Uterus (tissue), 4 donors: Measurements from ENCODE around the gene ZNF536. TPM values are rescaled to one million over a fixed set of nuclear protein-coding genes. Genes with fewer than 3 reads are reported as not detected.
"Not testable (repeated sequence)": the region's sequence is repeated elsewhere in the genome, so short reads cannot be mapped to it uniquely, and the experiment has no call there.

Experiments used
- DNase-seq, 2 donors: peaks; one replicate each; pipeline ENCODE4 v3.0.0-alpha.2; 2019 to 2020
- H3K27ac ChIP-seq, 2 donors: fragments of 200-600 bp; sonication (generic); 1 replicate in 1 of 2; 2 replicates in 1 of 2; pipeline ENCODE4 v1.5.1; 2016 to 2018
- H3K27me3 ChIP-seq, 2 donors: fragments of 200-600 bp; sonication (generic); one replicate each; pipeline ENCODE4 v1.5.1; 2018 to 2019; ENCODE audit warnings: control low read depth in 1 of 2
- H3K36me3 ChIP-seq, 2 donors: fragments of 200-600 bp; sonication (generic); one replicate each; pipeline ENCODE4 v1.5.1; 2019; ENCODE audit warnings: control low read depth in 1 of 2
- H3K4me1 ChIP-seq, 2 donors: fragments of 200-600 bp; sonication (generic); one replicate each; pipeline ENCODE4 v1.5.1; 2018 to 2019; ENCODE audit warnings: control low read depth in 1 of 2
- H3K4me3 ChIP-seq, 2 donors: fragments of 200-600 bp; sonication (generic); 1 replicate in 1 of 2; 2 replicates in 1 of 2; pipeline ENCODE4 v1.5.1; 2018 to 2019; ENCODE audit warnings: mild to moderate bottlenecking in 1 of 2
- H3K9me3 ChIP-seq, 2 donors: fragments of 200-600 bp; sonication (generic); one replicate each; pipeline ENCODE4 v1.5.1; 2019; ENCODE audit warnings: control low read depth in 1 of 2
- CTCF ChIP-seq, 4 experiments: fragments of 200-600 bp in 2 of 4; fragments of 450-650 bp in 2 of 4; sonication (generic) in 2 of 4; IDR thresholded peaks; one replicate each; pipeline ENCODE4 v1.5.1; 2016 to 2019; ENCODE audit warnings: antibody characterized with exemption in 4 of 4, mild to moderate bottlenecking in 2 of 4, moderate library complexity in 1 of 4
- POLR2A ChIP-seq, 2 donors: fragments of 450-650 bp; IDR thresholded peaks; one replicate each; pipeline ENCODE4 v1.6.1; 2016; ENCODE audit warnings: antibody characterized with exemption in 2 of 2, mild to moderate bottlenecking in 1 of 2, moderate library complexity in 1 of 2
- intact Hi-C: fragments of 100-400 bp; cut with DNase I; formaldehyde crosslinking; loops from one replicate; pipeline ENCODE4 v1.15.1; 2023; ENCODE audit warnings: low total_unique reads
- total RNA-seq, 4 donors: library from RNA; depleted of rRNA in 3 of 4; stranded (reverse); fragments of >200 nt in 3 of 4; gene quantifications; one replicate each; pipeline versions ENCODE4 v1.1.0 to v1.2.4, GENCODE V29; 2014 to 2023
- donor health status: DM: yes; HTN: yes; CAD: no.

The ZNF536 gene
- total RNA-seq, 4 donors from 2014 or later = 0.67 to 3.3 (median 2.8) TPM; not detected in 1

GRCh38 chr19:30490760-30491159, 118.6 kb downstream of the ZNF536 start:
- Histone ChIP-seq H3K27me3 (no peaks in the 10 kb centered on the region), H3K4me3 (no peak overlapping the region), H3K36me3 (no peaks in the 10 kb centered on the region), H3K9me3 (no peaks in the 10 kb centered on the region), H3K4me1 (no peaks in the 10 kb centered on the region), H3K27ac (no peak overlapping the region)
- DNase-seq = no peak
- no peak for TF ChIP-seq CTCF (IDR thresholded peaks at IDR 0.05)
- TF ChIP-seq POLR2A (IDR thresholded peaks at IDR 0.05) = no peak
- intact Hi-C loops = no loop called here

GRCh38 chr19:30492586-30493270, 120.5 kb downstream of the ZNF536 start:
- no peaks in the 10 kb centered on the region for H3K27me3 ChIP-seq

GRCh38 chr19:30497034-30497433, 124.8 kb downstream of the ZNF536 start:
- DNase-seq = no peak
- Histone ChIP-seq H3K4me1 (no peaks in the 10 kb centered on the region), H3K4me3 (no peak overlapping the region), H3K27me3 (no peaks in the 10 kb centered on the region), H3K27ac (no peak overlapping the region), H3K36me3 (no peaks in the 10 kb centered on the region), H3K9me3 (no peaks in the 10 kb centered on the region)
- TF ChIP-seq CTCF (IDR thresholded peaks at IDR 0.05) (no peak), POLR2A (IDR thresholded peaks at IDR 0.05) (no peak)
- intact Hi-C loops = no loop called here

More at GRCh38 chr19:30492586-30493270, 120.5 kb downstream of the ZNF536 start:
- intact Hi-C loops = no loop called here
- Histone ChIP-seq H3K36me3 (no peaks in the 10 kb centered on the region), H3K9me3 (no peaks in the 10 kb centered on the region), H3K4me1 (no peaks in the 10 kb centered on the region), H3K4me3 (no peak overlapping the region), H3K27ac (no peak overlapping the region)
- DNase-seq = no peak
- TF ChIP-seq POLR2A (IDR thresholded peaks at IDR 0.05) (no peak), CTCF (IDR thresholded peaks at IDR 0.05) (no peak)

GRCh38 chr19:30498085-30498484, 125.9 kb downstream of the ZNF536 start:
- H3K27me3 ChIP-seq, H3K9me3 ChIP-seq, H3K4me1 ChIP-seq, intact Hi-C loops, H3K27ac ChIP-seq, DNase-seq, H3K36me3 ChIP-seq, H3K4me3 ChIP-seq: not testable (repeated sequence)

- H3K4me3 ChIP-seq = no peak overlapping the region
- no peak for TF ChIP-seq POLR2A (IDR thresholded peaks at IDR 0.05)
- TF ChIP-seq CTCF (IDR thresholded peaks at IDR 0.05) = no peak
- no peak overlapping the region for H3K27ac ChIP-seq
- no peaks in the 10 kb centered on the region for H3K36me3 ChIP-seq
- intact Hi-C loops = no loop called here
- H3K27me3 ChIP-seq = no peaks in the 10 kb centered on the region
- H3K4me1 ChIP-seq = no peaks in the 10 kb centered on the region
- no peak for DNase-seq
- H3K9me3 ChIP-seq = no peaks in the 10 kb centered on the region
These were observed 126.5 kb downstream of the ZNF536 start for GRCh38 chr19:30498707-30499106.

GRCh38 chr19:30504272-30504671, 132.1 kb downstream of the ZNF536 start:
- H3K4me1 ChIP-seq = no peaks in the 10 kb centered on the region
- H3K27me3 ChIP-seq = no peaks in the 10 kb centered on the region
- intact Hi-C loops = no loop called here
- no peak overlapping the region for H3K4me3 ChIP-seq
- no peak overlapping the region for H3K27ac ChIP-seq
- no peak for DNase-seq
- no peaks in the 10 kb centered on the region for H3K36me3 ChIP-seq
- no peaks in the 10 kb centered on the region for H3K9me3 ChIP-seq
- TF ChIP-seq POLR2A (IDR thresholded peaks at IDR 0.05) (no peak), CTCF (IDR thresholded peaks at IDR 0.05) (no peak)
